OCI-LY3 (cell line): ENCODE data around the gene TBATA.

Experiments
- H2AFZ ChIP-seq: fragments of 200-600, 300-600 bp; shearing (Covaris generic); 2 replicates; pipeline ENCODE4 v1.6.0; 2014; ENCODE audit warnings: antibody characterized with exemption, low read depth, low read length
- H3K27ac ChIP-seq: fragments of 200-600, 300-600 bp; sonication (generic); 2 replicates; pipeline ENCODE4 v1.5.1; 2014; ENCODE audit warnings: mild to moderate bottlenecking, low read length, moderate library complexity, mixed read lengths
- H3K27me3 ChIP-seq: fragments of 200-600, 300-600 bp; sonication (generic); 2 replicates; pipeline ENCODE4 v1.6.1; 2014; ENCODE audit warnings: low read depth, low read length, mixed read lengths
- H3K36me3 ChIP-seq: fragments of 200-600, 300-600 bp; sonication (generic); replicated peaks from 2 replicates; pipeline ENCODE3; 2014; ENCODE audit warnings: low read depth, low read length, mixed read lengths
- H3K4me1 ChIP-seq: fragments of 300-600, 200-600 bp; sonication (generic); 2 replicates; pipeline ENCODE4 v1.6.1; 2014; ENCODE audit warnings: low read length, mixed read lengths
- H3K4me2 ChIP-seq: fragments of 200-600, 300-600 bp; sonication (generic); 2 replicates; pipeline ENCODE4 v1.6.1; 2014; ENCODE audit warnings: low read length, mixed read lengths
- H3K4me3 ChIP-seq: fragments of 300-600, 200-600 bp; sonication (generic); 2 replicates; pipeline ENCODE4 v1.5.1; 2014; ENCODE audit warnings: antibody characterized with exemption, mild to moderate bottlenecking, low read length, moderate library complexity
- H3K79me2 ChIP-seq: fragments of 300-600, 200-600 bp; shearing (Covaris generic); 2 replicates; pipeline ENCODE4 v1.6.1; 2014; ENCODE audit warnings: mild to moderate bottlenecking, low read length, mixed read lengths
- H3K9ac ChIP-seq: fragments of 300-600, 200-600 bp; shearing (Covaris generic); 2 replicates; pipeline ENCODE4 v1.6.0; 2014; ENCODE audit warnings: mild to moderate bottlenecking, low read length, moderate library complexity
- H3K9me3 ChIP-seq: fragments of 200-600, 300-600 bp; shearing (Covaris generic); 2 replicates; pipeline ENCODE4 v1.6.1; 2014; ENCODE audit warnings: low read length, mixed read lengths; ENCODE audit not compliant: insufficient read depth
- H4K20me1 ChIP-seq: fragments of 200-600, 300-600 bp; sonication (generic); 2 replicates; pipeline ENCODE4 v1.6.1; 2016; ENCODE audit warnings: low read length, mixed read lengths; ENCODE audit not compliant: insufficient read depth
- CTCF ChIP-seq: fragments of 200-600, 300-600 bp; sonication (generic); IDR thresholded peaks from 2 replicates; pipeline ENCODE4 v1.5.1; 2014; ENCODE audit warnings: antibody characterized with exemption, low read length, low read depth
- EZH2phosphoT487 ChIP-seq: fragments of 200-600 bp; shearing (Covaris generic); IDR thresholded peaks from 2 replicates; pipeline ENCODE4 v1.6.1; 2018; ENCODE audit warnings: antibody characterized with exemption, mixed run types, low read depth

Gene TBATA

GRCh38 chr10:70765794-70766594 is 19.2 kb downstream of the TBATA start:
- H3K36me3 ChIP-seq, result no peaks in the 10 kb centered on the region
- no peak overlapping the region for H3K27ac ChIP-seq
- no peak overlapping the region for H3K9ac ChIP-seq
- H3K4me2 ChIP-seq, result no peak overlapping the region
- no peaks in the 10 kb centered on the region for H3K27me3 ChIP-seq
- TF ChIP-seq CTCF (no peak), EZH2phosphoT487 (no peak)
- no peak overlapping the region for H3K4me3 ChIP-seq
- no peaks in the 10 kb centered on the region for H3K9me3 ChIP-seq
- no peaks in the 10 kb centered on the region for H4K20me1 ChIP-seq
- no peak overlapping the region for H2AFZ ChIP-seq
- H3K4me1 ChIP-seq, result no peaks in the 10 kb centered on the region
- no peaks in the 10 kb centered on the region for H3K79me2 ChIP-seq

- Histone ChIP-seq H3K4me3 (no peak overlapping the region), H3K4me2 (no peak overlapping the region), H3K79me2 (no peaks in the 10 kb centered on the region), H3K27me3 (no peaks in the 10 kb centered on the region), H3K27ac (no peak overlapping the region), H3K9ac (no peak overlapping the region), H3K4me1 (peaks cover 12% of the 10 kb centered on the region), H4K20me1 (no peaks in the 10 kb centered on the region), H3K9me3 (no peaks in the 10 kb centered on the region), H2AFZ (no peak overlapping the region), H3K36me3 (no peaks in the 10 kb centered on the region)
- TF ChIP-seq CTCF, result no peak
- no peak for TF ChIP-seq EZH2phosphoT487
Measured at GRCh38 chr10:70763567-70763966, 21.6 kb downstream of the TBATA start.

GRCh38 chr10:70762441-70763175 is 22.6 kb downstream of the TBATA start:
- TF ChIP-seq CTCF (no peak), EZH2phosphoT487 (no peak)
- H2AFZ ChIP-seq, result no peak overlapping the region
- H3K4me1 ChIP-seq, result peaks cover 12% of the 10 kb centered on the region
- no peak overlapping the region for H3K4me3 ChIP-seq
- no peaks in the 10 kb centered on the region for H3K36me3 ChIP-seq
- no peak overlapping the region for H3K4me2 ChIP-seq
- H3K9me3 ChIP-seq, result no peaks in the 10 kb centered on the region
- no peaks in the 10 kb centered on the region for H3K79me2 ChIP-seq
- no peak overlapping the region for H3K27ac ChIP-seq
- no peaks in the 10 kb centered on the region for H3K27me3 ChIP-seq
- H3K9ac ChIP-seq, result no peak overlapping the region
- no peaks in the 10 kb centered on the region for H4K20me1 ChIP-seq

GRCh38 chr10:70761727-70762350 is 23.3 kb downstream of the TBATA start:
- H2AFZ ChIP-seq, result no peak overlapping the region
- no peaks in the 10 kb centered on the region for H3K79me2 ChIP-seq
- peaks cover 12% of the 10 kb centered on the region for H3K4me1 ChIP-seq
- H3K4me3 ChIP-seq, result no peak overlapping the region
- H3K27me3 ChIP-seq, result no peaks in the 10 kb centered on the region
- H4K20me1 ChIP-seq, result no peaks in the 10 kb centered on the region
- no peak overlapping the region for H3K27ac ChIP-seq
- no peak overlapping the region for H3K4me2 ChIP-seq
- no peak overlapping the region for H3K9ac ChIP-seq
- H3K9me3 ChIP-seq, result no peaks in the 10 kb centered on the region
- H3K36me3 ChIP-seq, result no peaks in the 10 kb centered on the region
- no peak for TF ChIP-seq EZH2phosphoT487
- TF ChIP-seq CTCF, result no peak
